Cardiac muscle cell (in vitro differentiated cells and primary cell): ENCODE data around the gene DIPK1C. TPM values are rescaled to one million over a fixed set of nuclear protein-coding genes. Genes with fewer than 3 reads are reported as not detected.

Experiments used
- DNase-seq, 2 donors: peaks; one replicate each; pipeline versions ENCODE4 v3.0.0 to v3.0.0-alpha.2; 2010 to 2017; ENCODE audit warnings: low read depth in 1 of 2, low spot score in 1 of 2
- H3K27ac ChIP-seq: fragments of 200-600 bp; sonication (generic); 2 replicates; pipeline ENCODE4 v1.5.1; 2016
- H3K27me3 ChIP-seq: fragments of 200-600 bp; sonication (generic); 2 replicates; pipeline ENCODE4 v1.6.0; 2016; ENCODE audit warnings: control low read depth
- H3K36me3 ChIP-seq: fragments of 200-600 bp; sonication (generic); 2 replicates; pipeline ENCODE4 v1.5.1; 2016; ENCODE audit warnings: control low read depth
- H3K4me1 ChIP-seq: fragments of 200-600 bp; sonication (generic); 2 replicates; pipeline ENCODE4 v1.8.1; 2017; ENCODE audit warnings: low read depth, mild to moderate bottlenecking, mixed run types
- H3K4me3 ChIP-seq: fragments of 200-600 bp; sonication (generic); 2 replicates; pipeline ENCODE4 v1.5.1; 2016; ENCODE audit warnings: mild to moderate bottlenecking
- H3K9me3 ChIP-seq: fragments of 200-600 bp; sonication (generic); 2 replicates; pipeline ENCODE4 v1.5.1; 2017; ENCODE audit warnings: low read depth, mild to moderate bottlenecking, control low read depth
- CTCF ChIP-seq: IDR thresholded peaks from 2 replicates; pipeline ENCODE4 v1.5.1; 2012; ENCODE audit warnings: low read depth, mild to moderate bottlenecking, low read length
- polyA plus RNA-seq: library from polyadenylated mRNA; unstranded; fragments of >200 nt; fragmentation: Nextera tagmentation; extraction: Ambion mirVana; gene quantifications from 2 replicates; pipeline ENCODE4 v1.2.1, GENCODE V29; 2016
- total RNA-seq: library from RNA; depleted of rRNA; stranded (reverse); fragments of >200 nt; gene quantifications from 2 replicates; pipeline ENCODE4 v1.2.3, GENCODE V29; 2016

Gene DIPK1C
- total and polyA plus RNA-seq, 2 experiments from 2014 or later = not detected

GRCh38 chr18:74420926-74421325 lies 36.2 kb downstream of the DIPK1C start:
- Histone ChIP-seq H3K4me1 (no peaks in the 10 kb centered on the region), H3K27ac (no peak overlapping the region), H3K27me3 (no peaks in the 10 kb centered on the region), H3K4me3 (no peak overlapping the region), H3K36me3 (no peaks in the 10 kb centered on the region), H3K9me3 (no peaks in the 10 kb centered on the region)
- no peak for TF ChIP-seq CTCF
- no peak for DNase-seq

GRCh38 chr18:74420481-74420880 lies 36.6 kb downstream of the DIPK1C start:
- no peak overlapping the region for H3K4me3 ChIP-seq
- H3K27ac ChIP-seq = no peak overlapping the region
- no peaks in the 10 kb centered on the region for H3K9me3 ChIP-seq
- peak in 1 of 2 donors; percentile 12 for DNase-seq
- H3K27me3 ChIP-seq = no peaks in the 10 kb centered on the region
- no peak for TF ChIP-seq CTCF
- no peaks in the 10 kb centered on the region for H3K4me1 ChIP-seq
- no peaks in the 10 kb centered on the region for H3K36me3 ChIP-seq

GRCh38 chr18:74419761-74420160 lies 37.3 kb downstream of the DIPK1C start:
- Histone ChIP-seq H3K4me3 (no peak overlapping the region), H3K9me3 (no peaks in the 10 kb centered on the region), H3K4me1 (no peaks in the 10 kb centered on the region), H3K36me3 (no peaks in the 10 kb centered on the region), H3K27me3 (no peaks in the 10 kb centered on the region), H3K27ac (no peak overlapping the region)
- DNase-seq = no peak
- TF ChIP-seq CTCF = no peak

GRCh38 chr18:74418023-74418422 lies 39.1 kb downstream of the DIPK1C start:
- DNase-seq = no peak
- no peak overlapping the region for H3K27ac ChIP-seq
- TF ChIP-seq CTCF = no peak
- H3K36me3 ChIP-seq = no peaks in the 10 kb centered on the region
- no peak overlapping the region for H3K4me3 ChIP-seq
- H3K27me3 ChIP-seq = no peaks in the 10 kb centered on the region
- H3K4me1 ChIP-seq = no peaks in the 10 kb centered on the region
- no peaks in the 10 kb centered on the region for H3K9me3 ChIP-seq

- Histone ChIP-seq H3K27me3 (no peaks in the 10 kb centered on the region), H3K4me1 (no peaks in the 10 kb centered on the region), H3K36me3 (no peaks in the 10 kb centered on the region), H3K9me3 (no peaks in the 10 kb centered on the region), H3K4me3 (no peak overlapping the region), H3K27ac (no peak overlapping the region)
- no peak for TF ChIP-seq CTCF
- DNase-seq = no peak
These were observed 41.0 kb downstream of the DIPK1C start for GRCh38 chr18:74416124-74416523.

GRCh38 chr18:74414953-74415515 lies 42.1 kb downstream of the DIPK1C start:
- Histone ChIP-seq H3K4me3 (no peak overlapping the region), H3K4me1 (no peaks in the 10 kb centered on the region), H3K27ac (no peak overlapping the region), H3K36me3 (no peaks in the 10 kb centered on the region), H3K9me3 (no peaks in the 10 kb centered on the region), H3K27me3 (no peaks in the 10 kb centered on the region)
- TF ChIP-seq CTCF = no peak
- peak; percentile 5 to 34 for DNase-seq
